NCI-H460 (cell line): ENCODE data around the gene SLC26A2. TPM values are rescaled to one million over a fixed set of nuclear protein-coding genes. Genes with fewer than 3 reads are reported as not detected.

ENCODE experiments used
- DNase-seq: peaks from one replicate; pipeline ENCODE4 v3.0.0-alpha.2; 2016; ENCODE audit warnings: low read depth; ENCODE audit errors: extremely low read depth
- polyA plus RNA-seq: library from polyadenylated mRNA; depleted of rRNA; stranded (reverse); fragments of >200 nt; gene quantifications from 2 replicates; pipeline ENCODE4 v1.2.3, GENCODE V29; 2014; cell fraction: nucleus; rRNA removed
- total RNA-seq: library from RNA; depleted of rRNA; stranded (reverse); fragments of >200 nt; shearing (Covaris generic); gene quantifications from 2 replicates; pipeline ENCODE4 v1.2.3, GENCODE V29; 2014; rRNA removed

The SLC26A2 gene
- 25.6 and 29.5 TPM in 2 replicates for total RNA-seq
- 31.1 and 46.6 TPM in 2 replicates for polyA plus RNA-seq

DNA sequence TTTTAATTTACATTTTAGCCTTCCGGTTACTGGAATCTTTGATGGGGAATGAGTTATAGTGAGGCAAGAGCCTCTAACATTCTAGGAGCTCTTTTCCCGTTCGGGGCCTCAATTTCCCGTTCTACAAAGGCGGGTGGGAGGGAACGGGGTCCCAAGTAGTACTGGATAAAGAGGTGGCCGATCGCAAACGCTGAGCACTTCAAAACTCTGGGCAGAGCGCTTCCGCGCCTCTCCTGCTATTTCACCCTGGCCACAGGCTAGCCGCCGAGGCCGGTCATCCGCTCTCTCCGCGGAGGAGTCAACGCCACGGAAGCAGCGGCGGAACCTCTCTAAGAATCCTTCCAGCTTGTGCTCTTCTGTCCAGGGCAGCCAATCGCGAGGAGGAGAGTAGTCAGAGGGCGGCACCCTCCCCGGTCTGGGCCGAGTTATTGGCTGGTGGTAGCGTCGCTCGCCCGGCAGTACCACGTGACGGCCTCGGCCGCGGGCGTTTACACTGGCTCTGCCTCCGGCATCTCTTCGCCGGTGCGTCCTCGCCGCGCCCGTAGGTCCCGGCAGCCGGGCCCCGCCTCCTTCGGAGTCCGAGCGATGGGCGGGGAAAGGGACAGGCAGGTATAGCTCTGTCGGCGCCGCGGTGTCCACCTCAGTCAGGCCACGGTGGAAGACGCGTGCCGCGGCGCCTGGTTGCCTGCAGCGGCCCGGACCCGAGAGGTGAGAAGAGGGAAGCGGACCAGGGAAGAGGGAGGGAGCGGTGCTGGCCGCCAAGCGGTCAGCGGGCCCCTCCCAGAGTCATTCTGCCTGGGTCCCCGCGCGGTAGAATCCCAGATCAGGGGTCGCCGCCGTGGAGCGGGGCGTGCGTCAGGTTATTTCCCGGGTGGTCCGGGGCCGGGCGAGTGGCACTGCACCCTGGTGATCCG lies at the start of gene SLC26A2:
Gene SLC26A2 (plus strand): TSS at position 487 of the 914 bp plus-strand sequence. CDS start 16,895 bp downstream, outside the sequence.
- peak; percentile 98 for DNase-seq

GRCh38 chr5:149911031-149911430 lies 49.5 kb upstream of the SLC26A2 start:
- DNase-seq: no peak

DNA sequence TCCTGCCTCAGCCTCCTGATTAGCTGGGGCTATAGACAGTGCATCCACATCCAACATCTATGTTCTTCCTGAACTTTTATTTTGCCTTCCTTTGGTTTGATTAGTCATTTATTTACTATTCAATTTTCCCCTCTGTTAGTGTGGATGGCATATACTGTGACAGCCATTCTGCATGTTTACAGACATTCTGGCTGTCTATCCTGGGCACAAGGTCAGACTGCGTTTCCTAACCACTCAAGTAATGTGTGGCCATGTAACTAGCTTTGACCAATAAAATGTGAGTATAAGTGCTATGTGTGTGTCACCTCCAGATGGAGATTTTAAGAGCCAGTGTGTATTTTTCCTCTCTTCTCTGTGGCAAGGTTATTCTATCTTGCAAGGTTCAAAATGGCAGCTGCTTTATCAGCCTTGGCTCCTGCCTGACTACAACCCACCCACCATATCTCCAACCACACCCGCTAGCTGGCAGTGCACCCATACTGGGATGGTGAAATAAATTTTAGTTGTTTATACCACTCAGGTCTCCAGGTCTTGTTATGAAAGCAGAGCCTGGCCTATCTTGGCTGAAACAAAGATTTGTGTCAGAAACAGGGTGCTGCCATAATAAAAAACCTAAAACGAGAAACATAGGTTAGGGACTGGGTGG lies 48.2 kb upstream of the SLC26A2 start:
- no peak for DNase-seq

DNA sequence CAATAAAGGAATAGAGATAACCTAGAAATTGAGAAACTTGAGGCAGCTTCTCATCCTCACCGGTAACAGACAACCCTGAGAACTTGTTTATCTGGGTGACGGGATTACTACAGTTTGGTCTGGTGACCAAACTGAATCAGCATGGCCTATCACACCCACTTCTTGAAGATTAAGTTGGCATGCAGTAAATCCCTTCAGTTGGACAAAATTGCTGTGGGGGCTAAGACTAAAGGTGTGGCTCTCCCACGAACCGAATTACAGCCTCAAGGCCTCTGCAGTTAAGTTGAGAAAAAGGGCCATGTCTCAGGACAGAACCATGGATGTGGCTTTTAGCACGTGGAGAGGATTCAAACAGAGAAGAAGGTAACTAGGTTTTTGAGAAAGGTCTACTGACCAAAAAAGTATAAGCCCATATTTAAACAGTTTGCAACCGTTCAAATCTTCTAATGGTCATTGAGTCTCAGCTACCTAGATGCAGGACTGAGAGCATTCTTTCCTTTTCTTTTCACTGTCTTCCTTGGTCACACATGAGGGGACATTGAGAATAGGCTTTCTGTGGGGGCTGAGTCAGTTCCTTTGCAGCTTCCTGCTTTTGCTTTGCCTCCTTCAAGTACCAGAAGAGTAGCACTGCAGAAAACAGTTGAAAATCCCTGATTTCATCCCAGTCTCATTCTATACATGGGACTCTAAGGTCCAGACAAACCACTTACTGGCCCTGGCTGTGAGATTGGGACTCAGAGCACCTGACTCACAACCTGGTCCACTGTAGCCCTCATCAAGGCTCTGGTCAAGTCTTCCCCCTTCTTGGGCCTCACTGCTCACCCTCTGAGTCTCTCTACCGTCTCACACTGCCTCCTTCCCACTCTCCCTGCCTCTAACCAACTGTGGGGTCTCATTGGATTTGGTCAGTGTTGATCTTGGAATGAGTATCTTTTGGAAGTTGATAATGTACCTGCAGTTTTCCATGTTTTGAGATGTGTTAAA lies 46.8 kb upstream of the SLC26A2 start:
- DNase-seq: no peak

- DNase-seq: no peak
Measured at GRCh38 chr5:149915392-149916260, 44.9 kb upstream of the SLC26A2 start.

GRCh38 chr5:149916334-149917072 lies 44.1 kb upstream of the SLC26A2 start:
- no peak for DNase-seq

DNA sequence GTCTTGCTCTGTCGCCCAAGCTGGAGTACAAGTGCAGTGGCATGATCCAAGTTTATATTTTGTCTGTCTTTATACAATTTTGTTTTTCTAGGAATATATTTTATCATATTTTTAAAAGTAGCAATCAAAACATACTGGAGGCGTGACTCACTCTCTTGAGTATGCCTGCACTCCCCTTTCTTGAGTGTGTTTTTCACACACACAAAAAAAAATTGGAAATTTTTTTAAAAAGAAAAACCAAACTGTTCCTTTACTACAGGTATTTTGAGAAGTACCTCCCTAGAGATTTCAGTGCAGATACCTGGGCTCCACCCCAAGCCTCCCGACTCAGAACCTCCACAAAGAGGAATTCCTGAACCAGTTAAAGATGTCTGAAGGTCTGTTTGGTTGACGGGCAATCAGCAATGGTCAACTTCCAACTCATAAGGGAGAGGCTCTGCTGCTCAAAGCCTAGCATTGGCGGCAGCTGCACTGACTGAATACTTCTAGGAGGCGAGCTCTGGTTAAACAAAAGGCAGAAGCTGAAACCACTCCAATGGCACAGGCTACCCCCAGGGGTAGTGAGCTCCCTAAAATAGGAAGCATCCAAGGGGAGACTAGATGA lies 43.4 kb upstream of the SLC26A2 start:
- no peak for DNase-seq

DNA sequence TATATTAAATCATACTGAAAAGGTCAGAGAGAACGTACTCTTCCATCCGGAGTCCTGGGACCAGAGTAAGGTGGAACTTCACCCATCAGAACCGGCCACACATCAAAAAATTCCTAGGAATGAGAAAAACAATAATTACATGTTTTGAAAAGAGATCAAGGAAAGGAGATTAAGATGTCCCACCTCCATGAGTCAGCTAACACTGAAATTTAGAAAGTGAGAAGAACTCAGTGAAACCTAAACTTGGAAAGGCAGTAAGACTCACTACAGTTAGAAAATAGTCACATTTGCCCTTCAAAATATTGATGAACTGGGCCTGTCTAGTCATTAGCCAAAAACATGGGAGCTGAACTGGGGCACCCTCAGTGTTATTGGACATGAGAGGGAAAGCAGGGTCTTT lies 39.0 kb upstream of the SLC26A2 start:
- DNase-seq: no peak

GRCh38 chr5:149922950-149923349 lies 37.6 kb upstream of the SLC26A2 start:
- DNase-seq: no peak

- DNase-seq: no peak
Measured at GRCh38 chr5:149924486-149924885, 36.1 kb upstream of the SLC26A2 start.

DNA sequence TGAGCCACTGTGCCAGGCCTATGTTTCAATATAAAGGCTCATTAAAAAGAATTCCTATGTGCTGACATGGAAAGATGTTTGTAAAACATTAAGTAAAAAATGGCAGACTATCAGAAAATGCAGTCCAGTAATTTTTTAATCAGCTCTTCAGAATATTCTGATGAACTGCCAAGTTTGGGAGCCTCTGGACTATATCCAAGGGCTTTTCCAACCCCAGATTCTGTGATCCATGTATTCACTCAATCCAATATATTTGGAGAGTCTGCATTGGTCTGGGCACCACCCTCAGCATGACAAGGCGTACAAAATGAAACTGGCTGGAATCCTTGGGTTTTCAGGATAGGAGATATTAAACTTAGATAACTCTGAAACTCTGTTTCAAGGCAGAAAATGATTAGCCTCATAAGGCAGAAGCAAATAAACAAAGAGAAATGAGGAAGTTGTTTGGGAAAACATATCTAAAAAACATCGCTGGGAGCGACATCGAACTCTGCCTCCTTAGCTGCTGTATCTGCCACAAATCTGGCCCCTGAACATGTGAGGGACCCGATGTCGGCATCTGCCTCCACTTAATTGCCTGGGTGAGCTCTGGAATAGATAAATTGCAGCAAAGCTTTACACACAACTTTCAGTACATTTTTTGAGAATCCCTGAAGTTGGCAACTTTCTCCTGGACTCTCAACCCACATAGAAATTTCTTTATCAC lies 30.4 kb upstream of the SLC26A2 start:
- no peak for DNase-seq

DNA sequence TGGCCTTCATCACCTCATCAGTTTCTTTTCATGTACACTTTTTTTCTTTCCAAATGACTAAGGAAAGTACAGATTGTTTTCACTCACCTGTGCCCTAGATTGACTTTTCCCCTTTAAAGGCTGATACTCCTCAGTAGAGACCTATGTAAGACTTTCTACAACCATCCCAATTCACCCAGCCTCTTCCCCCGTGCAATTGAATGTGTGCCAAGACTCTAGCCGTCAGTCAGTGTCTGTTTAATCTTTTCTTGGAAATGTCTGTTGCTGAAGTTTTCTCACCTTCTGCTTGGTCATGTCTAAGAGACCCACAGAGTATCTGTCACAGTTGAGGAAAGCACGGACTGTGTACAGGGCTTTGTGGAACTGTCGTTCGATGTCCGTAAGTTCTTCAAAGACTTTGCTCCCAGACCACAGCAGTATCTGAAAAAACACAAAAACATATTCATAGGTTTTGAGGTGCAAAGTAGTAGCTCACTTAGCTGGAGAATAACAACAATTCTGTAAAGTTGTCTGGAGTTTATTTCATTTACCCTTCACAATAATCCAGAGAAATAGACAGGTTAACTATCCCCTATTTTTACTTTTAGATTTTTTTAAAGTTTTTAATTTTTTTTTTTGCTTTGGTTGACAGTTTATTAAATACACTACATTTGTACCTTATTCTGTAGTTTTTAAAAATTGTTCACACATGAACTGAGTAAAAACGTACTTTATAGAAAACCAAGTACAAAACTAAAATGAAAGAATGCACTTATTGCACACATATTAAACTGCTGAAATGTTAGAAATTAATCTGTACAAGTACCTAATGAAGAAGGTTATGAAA lies 29.6 kb upstream of the SLC26A2 start:
- DNase-seq: no peak

DNA sequence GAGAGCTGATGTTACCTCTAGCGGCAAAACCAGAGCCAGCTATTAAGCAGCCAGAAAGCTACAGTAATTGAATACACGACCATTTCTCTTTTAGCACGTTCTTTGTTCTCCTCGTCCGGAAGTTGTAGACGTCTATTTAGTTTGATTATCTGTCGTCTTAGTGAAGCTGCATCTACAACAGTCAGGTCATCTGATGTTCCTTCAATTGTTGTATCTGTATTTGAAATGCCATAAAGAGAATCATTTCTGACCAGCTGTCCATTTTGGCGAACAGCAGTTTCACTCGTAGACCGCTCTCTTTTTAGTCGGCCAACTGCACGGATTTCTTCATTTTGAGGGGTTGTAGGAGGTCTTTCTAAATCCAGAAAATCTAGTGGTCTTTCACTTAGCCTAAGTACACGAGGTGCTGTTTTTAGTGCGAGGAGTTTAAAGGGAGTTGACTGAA lies 28.5 kb upstream of the SLC26A2 start:
- DNase-seq: no peak

DNA sequence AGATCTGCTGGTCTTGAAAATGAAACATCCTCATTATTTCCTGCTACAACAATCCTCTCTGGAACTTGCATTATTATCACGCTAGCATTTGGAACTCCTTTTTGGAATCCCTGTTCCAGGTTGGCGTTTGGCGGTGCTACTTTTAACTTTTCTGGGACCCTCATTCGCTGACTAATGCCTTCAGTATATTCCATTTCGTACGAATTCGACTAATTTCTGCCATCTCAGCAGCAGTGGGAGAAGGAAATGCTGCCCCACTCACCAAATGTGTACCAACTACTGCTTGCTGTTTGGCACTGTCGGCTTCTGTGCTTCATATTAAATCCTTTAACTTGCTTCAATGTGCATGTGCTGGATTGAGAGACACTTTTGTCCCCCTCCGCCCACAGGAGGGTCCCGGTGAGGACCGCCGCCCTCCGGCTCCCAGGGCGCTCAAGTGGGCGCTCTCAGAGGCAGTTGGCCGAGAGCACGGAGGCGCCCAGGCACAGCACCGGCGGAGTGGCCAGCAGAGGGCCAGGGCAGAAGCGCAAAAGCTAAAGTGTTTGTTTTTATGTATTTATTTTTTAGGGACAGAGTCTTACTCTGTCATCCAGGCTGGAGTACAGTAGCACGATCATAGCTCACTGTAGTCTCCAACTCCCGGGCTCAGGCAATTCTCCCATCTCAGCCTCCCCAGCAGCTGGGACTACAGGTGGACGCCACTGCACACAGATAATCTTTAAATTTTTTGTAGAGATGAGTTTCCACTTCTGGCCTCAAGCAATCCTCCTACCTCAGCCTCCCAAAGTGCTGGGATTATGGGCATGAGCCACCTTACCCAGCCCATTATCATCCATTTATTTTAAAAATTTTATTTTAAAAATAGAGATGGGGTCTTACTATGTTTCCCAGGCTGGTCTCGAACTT lies 27.9 kb upstream of the SLC26A2 start:
- DNase-seq: no peak

- no peak for DNase-seq
Measured at GRCh38 chr5:149935431-149935901, 25.1 kb upstream of the SLC26A2 start.
